Tibial nerve (tissue), 3 donors: ENCODE data around the gene DTNB.

Experiments
- CTCF ChIP-seq, 5 experiments: fragments of 200-600 bp in 3 of 5; fragments of 450-650 bp in 2 of 5; sonication (generic) in 3 of 5; IDR thresholded peaks; one replicate each; pipeline ENCODE4 v1.5.1; 2016 to 2019; ENCODE audit warnings: antibody characterized with exemption in 5 of 5, mild to moderate bottlenecking in 3 of 5, moderate library complexity in 2 of 5
- POLR2A ChIP-seq, 2 donors: fragments of 450-650 bp; IDR thresholded peaks; one replicate each; pipeline ENCODE4 v1.6.1; 2017; ENCODE audit warnings: antibody characterized with exemption in 2 of 2, mild to moderate bottlenecking in 2 of 2, moderate library complexity in 2 of 2

- TF ChIP-seq CTCF (IDR thresholded peaks at IDR 0.05), result no peak
- TF ChIP-seq POLR2A (IDR thresholded peaks at IDR 0.05), result no peak
Observed at GRCh38 chr2:25339211-25339674, 334.1 kb downstream of the DTNB start.
